RWPE1 (cell line): ENCODE results near the gene SEMA4A.
"Not testable (repeated sequence)": the region's sequence is repeated elsewhere in the genome, so short reads cannot be mapped to it uniquely, and the experiment has no call there.

ENCODE experiments used
- CTCF ChIA-PET: fragments of 350-600 bp; sonication (Branson Sonifier 250); formaldehyde crosslinking; extraction: SDS; loops from one replicate; lab custom pipeline; 2021; lab: Yijun Ruan, JAX
- POLR2A ChIA-PET: fragments of 400-600 bp; formaldehyde crosslinking; extraction: SDS; loops from one replicate; lab custom pipeline; 2020; ENCODE audit warnings: antibody characterized with exemption; ENCODE audit not compliant: low non-redundant PET; lab: Yijun Ruan, JAX
- DNase-seq: peaks from one replicate; pipeline ENCODE4 v3.0.0; 2012; ENCODE audit warnings: low spot score
- H3K27ac ChIP-seq: fragments of 450-650 bp; 2 replicates; pipeline ENCODE4 v1.5.1; 2017
- CTCF ChIP-seq: fragments of 450-650 bp; conservative IDR thresholded peaks from 2 replicates; pipeline ENCODE4 v1.5.1; 2017; ENCODE audit warnings: low read depth, mild to moderate bottlenecking

SEMA4A gene

DNA sequence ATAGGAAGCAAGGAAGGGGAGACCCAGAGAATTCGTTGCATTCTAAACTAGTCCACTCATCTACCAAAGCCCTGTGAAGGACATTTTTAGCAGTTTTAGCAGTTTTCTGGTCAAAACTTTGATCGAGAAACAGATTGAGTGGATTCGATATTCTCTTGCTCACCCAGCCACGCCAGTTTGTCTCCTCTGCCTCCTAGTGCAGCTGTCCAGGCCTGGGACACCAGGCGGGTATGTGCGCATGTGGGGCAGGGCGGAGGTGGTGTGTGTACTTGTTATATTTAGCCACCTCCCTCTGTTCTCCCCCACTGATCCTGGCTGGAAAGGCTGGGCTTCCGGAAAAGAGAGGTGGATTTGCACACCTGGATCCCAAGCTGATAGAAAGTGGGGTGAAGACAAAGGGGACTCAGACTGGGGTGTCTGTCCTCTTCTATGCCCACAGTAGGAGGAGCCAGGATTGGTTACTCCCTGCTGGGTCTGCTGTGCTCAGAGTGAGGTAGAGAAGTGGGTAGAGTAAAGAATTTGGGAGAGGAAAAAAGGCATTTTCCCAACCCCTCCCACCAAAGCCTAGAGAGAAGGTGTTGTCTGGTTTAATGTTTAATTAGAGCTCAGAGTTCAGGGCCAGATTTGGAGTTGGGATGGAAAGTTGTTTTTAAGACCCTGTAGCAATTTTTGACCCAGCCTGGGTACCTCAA is 35.1 kb upstream of the SEMA4A start:
- H3K27ac ChIP-seq, result peak overlapping the region; percentile 100
- DNase-seq, result no peak
- ChIA-PET CTCF (interaction anchor here (0.6 to 2.1 kb wide), 3 partner anchors 12 to 36 kb away, joined by 3 to 16 read pairs (median 5); no protein-coding TSS in a partner anchor), POLR2A (no interaction called here)
- TF ChIP-seq CTCF, result no peak

DNA sequence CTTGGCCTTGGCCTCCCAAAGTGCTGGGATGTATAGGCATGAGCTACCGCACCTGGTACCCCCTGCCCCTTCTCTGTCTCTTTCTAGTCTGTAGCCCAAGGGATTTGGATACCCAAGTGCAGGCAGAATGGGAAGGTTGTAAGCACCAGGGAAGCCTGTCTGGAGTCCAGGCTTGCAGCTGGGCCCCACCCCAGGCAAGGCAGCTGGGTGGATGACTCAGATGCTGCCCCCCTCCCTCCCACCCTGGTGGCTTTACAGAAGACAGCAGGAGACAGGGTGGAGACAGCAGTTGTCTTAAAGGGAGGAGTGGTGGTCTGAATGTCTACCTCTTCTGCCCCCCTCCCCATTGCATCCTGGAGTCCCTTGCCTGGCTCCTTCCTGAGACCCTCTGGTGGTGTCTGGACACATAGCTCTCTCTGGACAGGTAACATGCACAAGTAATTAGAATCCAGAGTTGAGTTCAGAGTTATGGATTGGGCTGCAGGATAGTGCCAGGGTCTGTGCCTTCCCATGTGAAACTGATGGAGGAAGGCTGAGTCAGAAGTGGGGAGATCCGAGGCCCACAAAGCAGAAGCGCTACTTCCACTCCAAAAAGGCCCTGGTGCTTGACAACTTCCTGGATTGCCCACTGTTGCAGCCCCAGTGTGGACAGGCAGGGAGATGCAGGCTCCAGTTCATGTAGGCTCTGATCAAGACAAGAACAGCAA is 33.7 kb upstream of the SEMA4A start:
- peak overlapping the region; percentile 100 for H3K27ac ChIP-seq
- ChIA-PET POLR2A (interaction anchor here (0.6 kb wide), 1 partner anchor 7 kb away, joined by 3 read pairs; no protein-coding TSS in a partner anchor), CTCF (interaction anchor here (0.7 to 2.1 kb wide), 2 partner anchors 23 to 164 kb away, joined by 3 to 16 read pairs; no protein-coding TSS in a partner anchor)
- no peak for TF ChIP-seq CTCF
- DNase-seq, result peak; percentile 80

GRCh38 chr1:156120318-156120717 is 33.1 kb upstream of the SEMA4A start:
- no peak for TF ChIP-seq CTCF
- ChIA-PET CTCF (interaction anchor here (1.2 kb wide), 1 partner anchor 29 kb away, joined by 3 read pairs; no protein-coding TSS in a partner anchor), POLR2A (no interaction called here)
- peak overlapping the region; percentile 100 for H3K27ac ChIP-seq
- no peak for DNase-seq

GRCh38 chr1:156121005-156121404 is 32.4 kb upstream of the SEMA4A start:
- ChIA-PET CTCF (interaction anchor here (0.7 to 1.2 kb wide), 3 partner anchors 10 to 30 kb away, joined by 3 to 8 read pairs (median 4); no protein-coding TSS in a partner anchor), POLR2A (interaction anchor here (0.7 kb wide), 2 partner anchors 49 to 126 kb away, joined by 8 to 16 read pairs; no protein-coding TSS in a partner anchor)
- H3K27ac ChIP-seq, result peak overlapping the region; percentile 100
- DNase-seq, result not testable (repeated sequence)

- ChIA-PET POLR2A (interaction anchor here (0.6 to 0.7 kb wide), 3 partner anchors 9 to 127 kb away, joined by 4 to 16 read pairs (median 8); no protein-coding TSS in a partner anchor), CTCF (interaction anchor here (0.7 to 1.2 kb wide), 3 partner anchors 9 to 30 kb away, joined by 3 to 8 read pairs (median 4); no protein-coding TSS in a partner anchor)
- H3K27ac ChIP-seq, result peak overlapping the region; percentile 100
- DNase-seq, result no peak
- TF ChIP-seq CTCF, result no peak
Observed at GRCh38 chr1:156121457-156121856, 31.9 kb upstream of the SEMA4A start.

DNA sequence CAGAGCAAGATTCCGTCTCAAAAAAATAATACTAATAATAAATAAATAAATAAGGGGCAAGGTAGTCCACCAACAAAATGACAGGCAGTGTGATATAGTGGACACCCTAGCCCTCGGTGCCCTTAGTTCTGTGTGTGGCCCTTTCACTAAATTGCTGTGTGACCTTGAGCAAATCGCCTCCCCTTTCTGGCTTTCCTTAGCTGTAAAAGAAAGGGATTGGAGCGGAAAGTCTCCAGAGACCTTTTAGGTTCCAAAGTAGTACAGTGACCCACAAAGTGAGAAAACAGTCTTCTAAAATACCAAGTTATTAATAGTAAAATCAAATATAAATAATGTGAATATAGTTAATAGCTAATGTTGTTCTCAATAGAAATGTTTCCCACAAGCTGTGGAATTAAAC is 31.3 kb upstream of the SEMA4A start:
- DNase-seq, result no peak
- TF ChIP-seq CTCF, result no peak
- ChIA-PET POLR2A (no interaction called here), CTCF (interaction anchor here (1.1 to 2.3 kb wide), 3 partner anchors 19 to 103 kb away, joined by 3 to 20 read pairs (median 11); no protein-coding TSS in a partner anchor)
- H3K27ac ChIP-seq, result peak overlapping the region; percentile 100
